ENCODE measurements around the gene COL16A1.
A peak's percentile ranks its signal among the peaks of the same experiment; 100 is the strongest.

The COL16A1 gene

GRCh38 chr1:31706384-31707058 is 2.7 kb upstream of the COL16A1 start:
- DNase-seq (ENCODE audit: low read depth) = no peak

GRCh38 chr1:31705080-31705866 is 1.5 kb upstream of the COL16A1 start:
- DNase-seq (ENCODE audit: low read depth) = no peak

GRCh38 chr1:31704271-31705079 is 658 bp upstream of the COL16A1 start:
- DNase-seq (ENCODE audit: low read depth) = no peak

GRCh38 chr1:31702836-31703404 is 897 bp downstream of the COL16A1 start:
- no peak for DNase-seq (ENCODE audit: low read depth)

GRCh38 chr1:31701091-31701736 is 2.6 kb downstream of the COL16A1 start:
- peak; percentile 87 for DNase-seq (ENCODE audit: low read depth)

GRCh38 chr1:31700468-31701090 is 3.2 kb downstream of the COL16A1 start:
- DNase-seq (ENCODE audit: low read depth) = no peak

GRCh38 chr1:31699341-31699891 is 4.4 kb downstream of the COL16A1 start:
- no peak for DNase-seq (ENCODE audit: low read depth)

- no peak for DNase-seq (ENCODE audit: low read depth)
Measured at GRCh38 chr1:31697369-31697984, 6.3 kb downstream of the COL16A1 start.

GRCh38 chr1:31696242-31696641 is 7.6 kb downstream of the COL16A1 start:
- no peak for DNase-seq (ENCODE audit: low read depth)

GRCh38 chr1:31695327-31695726 is 8.5 kb downstream of the COL16A1 start:
- no peak for DNase-seq (ENCODE audit: low read depth)

- DNase-seq (ENCODE audit: low read depth) = no peak
Measured at GRCh38 chr1:31694964-31695313, 8.9 kb downstream of the COL16A1 start.

GRCh38 chr1:31694069-31694963 is 9.5 kb downstream of the COL16A1 start:
- no peak for DNase-seq (ENCODE audit: low read depth)

- DNase-seq (ENCODE audit: low read depth) = no peak
Measured at GRCh38 chr1:31693231-31693630, 10.6 kb downstream of the COL16A1 start.

- DNase-seq (ENCODE audit: low read depth) = no peak
Measured at GRCh38 chr1:31691951-31692350, 11.9 kb downstream of the COL16A1 start.

- DNase-seq (ENCODE audit: low read depth) = no peak
Measured at GRCh38 chr1:31691446-31691845, 12.4 kb downstream of the COL16A1 start.

- no peak for DNase-seq (ENCODE audit: low read depth)
Measured at GRCh38 chr1:31690921-31691320, 12.9 kb downstream of the COL16A1 start.

- DNase-seq (ENCODE audit: low read depth) = peak; percentile 88
Measured at GRCh38 chr1:31689854-31690253, 14.0 kb downstream of the COL16A1 start.

GRCh38 chr1:31689379-31689778 is 14.4 kb downstream of the COL16A1 start:
- DNase-seq (ENCODE audit: low read depth) = no peak

- DNase-seq (ENCODE audit: low read depth) = no peak
Measured at GRCh38 chr1:31688233-31688918, 15.4 kb downstream of the COL16A1 start.

Data from GM04503 (cell line).